SJCRH30 (cell line): ENCODE measurements around the gene SCN4A. TPM values are rescaled to one million over a fixed set of nuclear protein-coding genes. Genes with fewer than 3 reads are reported as not detected.
"Not testable (repeated sequence)": the region's sequence is repeated elsewhere in the genome, so short reads cannot be mapped to it uniquely, and the experiment has no call there.

Experiments
- DNase-seq, 2 experiments: peaks; one replicate each; pipeline ENCODE4 v3.0.0-alpha.2; 2015 to 2020
- H3K27ac ChIP-seq: fragments of 250-450 bp; sonication (Bioruptor Pico); 2 replicates; pipeline ENCODE4 v1.5.1; 2020; ENCODE audit warnings: mild to moderate bottlenecking, moderate library complexity
- H3K27me3 ChIP-seq: fragments of 250-450 bp; sonication (Bioruptor Pico); 2 replicates; pipeline ENCODE4 v1.5.1; 2020; ENCODE audit warnings: mild to moderate bottlenecking, moderate library complexity
- H3K36me3 ChIP-seq: fragments of 250-450 bp; sonication (Bioruptor Pico); 2 replicates; pipeline ENCODE4 v1.5.1; 2020; ENCODE audit warnings: mild to moderate bottlenecking, moderate library complexity
- H3K4me1 ChIP-seq: fragments of 250-450 bp; sonication (Bioruptor Pico); 2 replicates; pipeline ENCODE4 v1.5.1; 2020; ENCODE audit warnings: mild to moderate bottlenecking, moderate library complexity
- H3K4me3 ChIP-seq: fragments of 250-450 bp; sonication (Bioruptor Pico); 2 replicates; pipeline ENCODE4 v1.5.1; 2020; ENCODE audit warnings: mild to moderate bottlenecking, moderate library complexity
- H3K9me3 ChIP-seq: fragments of 250-450 bp; sonication (Bioruptor Pico); replicated peaks from 2 replicates; pipeline ENCODE4 v1.5.1; 2020; ENCODE audit warnings: mild to moderate bottlenecking, moderate library complexity
- total RNA-seq: library from RNA; depleted of rRNA; stranded (reverse); fragments of >200 nt; shearing (Covaris generic); gene quantifications from 2 replicates; pipeline ENCODE4 v1.2.3, GENCODE V29; 2014

SCN4A gene
- total RNA-seq, 1 experiment from 2014 or later, result 14.3 TPM

GRCh38 chr17:63983320-63983719 lies 10.6 kb upstream of the SCN4A start:
- peaks cover 49% of the 10 kb centered on the region for H3K4me1 ChIP-seq
- peaks cover 8% of the 10 kb centered on the region for H3K9me3 ChIP-seq
- H3K27me3 ChIP-seq, result no peaks in the 10 kb centered on the region
- H3K36me3 ChIP-seq, result peaks cover 9% of the 10 kb centered on the region; the same call in 1 of the 2 replicates
- no peak overlapping the region for H3K4me3 ChIP-seq
- no peak for DNase-seq
- peak overlapping the region; percentile 100 for H3K27ac ChIP-seq

- not testable (repeated sequence) for H3K4me3 ChIP-seq, H3K27ac ChIP-seq, H3K36me3 ChIP-seq, DNase-seq, H3K27me3 ChIP-seq, H3K9me3 ChIP-seq
- peaks cover 46% of the 10 kb centered on the region for H3K4me1 ChIP-seq
Observed at GRCh38 chr17:63982641-63983040, 9.9 kb upstream of the SCN4A start.

- Histone ChIP-seq H3K9me3 (peaks cover 8% of the 10 kb centered on the region), H3K4me1 (peaks cover 25% of the 10 kb centered on the region), H3K27ac (no peak overlapping the region)
Observed at GRCh38 chr17:63978272-63979200, 5.8 kb upstream of the SCN4A start.

GRCh38 chr17:63976702-63977101 lies 4.0 kb upstream of the SCN4A start:
- peaks cover under 1% of the 10 kb centered on the region; the same call in 1 of the 2 replicates for H3K9me3 ChIP-seq

More at GRCh38 chr17:63978272-63979200, 5.8 kb upstream of the SCN4A start:
- Histone ChIP-seq H3K4me3 (no peak overlapping the region), H3K27me3 (no peaks in the 10 kb centered on the region), H3K36me3 (peaks cover 9% of the 10 kb centered on the region; the same call in 1 of the 2 replicates)
- no peak for DNase-seq

GRCh38 chr17:63975541-63976092 lies 2.9 kb upstream of the SCN4A start:
- peaks cover 17% of the 10 kb centered on the region for H3K4me1 ChIP-seq

More at GRCh38 chr17:63976702-63977101, 4.0 kb upstream of the SCN4A start:
- Histone ChIP-seq H3K27ac (no peak overlapping the region), H3K36me3 (peaks cover 7% of the 10 kb centered on the region; the same call in 1 of the 2 replicates), H3K4me1 (peaks cover 20% of the 10 kb centered on the region), H3K27me3 (no peaks in the 10 kb centered on the region), H3K4me3 (no peak overlapping the region)
- DNase-seq, result no peak

GRCh38 chr17:63974594-63975192 lies 2.0 kb upstream of the SCN4A start:
- Histone ChIP-seq H3K4me1 (peaks cover 14% of the 10 kb centered on the region), H3K27me3 (no peaks in the 10 kb centered on the region), H3K4me3 (no peak overlapping the region), H3K9me3 (no peaks in the 10 kb centered on the region), H3K27ac (peak overlapping the region; percentile 51), H3K36me3 (peaks cover 11% of the 10 kb centered on the region; the same call in 1 of the 2 replicates)
- DNase-seq, result no peak

More at GRCh38 chr17:63975541-63976092, 2.9 kb upstream of the SCN4A start:
- H3K36me3 ChIP-seq, result peaks cover 6% of the 10 kb centered on the region; the same call in 1 of the 2 replicates
- H3K27me3 ChIP-seq, result no peaks in the 10 kb centered on the region
- no peak for DNase-seq
- no peak overlapping the region for H3K27ac ChIP-seq
- H3K9me3 ChIP-seq, result no peaks in the 10 kb centered on the region
- H3K4me3 ChIP-seq, result no peak overlapping the region

- peak; percentile 57 to 58 for DNase-seq
- Histone ChIP-seq H3K27ac (peak overlapping the region; percentile 51), H3K36me3 (peaks cover 11% of the 10 kb centered on the region; the same call in 1 of the 2 replicates), H3K4me3 (no peak overlapping the region), H3K9me3 (no peaks in the 10 kb centered on the region), H3K4me1 (peaks cover 14% of the 10 kb centered on the region), H3K27me3 (no peaks in the 10 kb centered on the region)
Observed at GRCh38 chr17:63973930-63974593, 1.3 kb upstream of the SCN4A start.

GRCh38 chr17:63973247-63973646 lies 529 bp upstream of the SCN4A start:
- no peak for DNase-seq
- no peaks in the 10 kb centered on the region for H3K9me3 ChIP-seq
- peaks cover 14% of the 10 kb centered on the region for H3K4me1 ChIP-seq
- H3K36me3 ChIP-seq, result peaks cover 13% of the 10 kb centered on the region; the same call in 1 of the 2 replicates
- H3K4me3 ChIP-seq, result no peak overlapping the region
- no peak overlapping the region for H3K27ac ChIP-seq
- no peaks in the 10 kb centered on the region for H3K27me3 ChIP-seq

- Histone ChIP-seq H3K4me3 (no peak overlapping the region), H3K9me3 (no peaks in the 10 kb centered on the region), H3K36me3 (peaks cover 16% of the 10 kb centered on the region; the same call in 1 of the 2 replicates), H3K4me1 (peaks cover 6% of the 10 kb centered on the region; the same call in 1 of the 2 replicates), H3K27me3 (no peaks in the 10 kb centered on the region), H3K27ac (no peak overlapping the region)
- DNase-seq, result no peak
Observed at GRCh38 chr17:63969278-63969677, 3.4 kb downstream of the SCN4A start.

- DNase-seq, result no peak
- Histone ChIP-seq H3K9me3 (no peaks in the 10 kb centered on the region), H3K4me1 (no peaks in the 10 kb centered on the region), H3K27me3 (no peaks in the 10 kb centered on the region), H3K27ac (no peak overlapping the region), H3K4me3 (no peak overlapping the region), H3K36me3 (peaks cover 16% of the 10 kb centered on the region; the same call in 1 of the 2 replicates)
Observed at GRCh38 chr17:63967953-63968352, 4.8 kb downstream of the SCN4A start.

- H3K4me1 ChIP-seq, result no peaks in the 10 kb centered on the region
- H3K27ac ChIP-seq, result no peak overlapping the region
- no peak for DNase-seq
- H3K27me3 ChIP-seq, result no peaks in the 10 kb centered on the region
- no peak overlapping the region for H3K4me3 ChIP-seq
- H3K9me3 ChIP-seq, result no peaks in the 10 kb centered on the region
- H3K36me3 ChIP-seq, result peaks cover 11% of the 10 kb centered on the region; the same call in 1 of the 2 replicates
Observed at GRCh38 chr17:63966646-63967264, 6.0 kb downstream of the SCN4A start.

- Histone ChIP-seq H3K27ac (no peak overlapping the region), H3K4me3 (no peak overlapping the region), H3K4me1 (no peaks in the 10 kb centered on the region), H3K9me3 (no peaks in the 10 kb centered on the region), H3K27me3 (no peaks in the 10 kb centered on the region), H3K36me3 (peaks cover 2% of the 10 kb centered on the region; the same call in 1 of the 2 replicates)
- DNase-seq, result no peak
Observed at GRCh38 chr17:63963123-63963522, 9.6 kb downstream of the SCN4A start.

- no peak overlapping the region for H3K27ac ChIP-seq
- no peaks in the 10 kb centered on the region for H3K4me1 ChIP-seq
- H3K27me3 ChIP-seq, result no peaks in the 10 kb centered on the region
- H3K4me3 ChIP-seq, result no peak overlapping the region
- H3K9me3 ChIP-seq, result no peaks in the 10 kb centered on the region
- H3K36me3 ChIP-seq, result no peaks in the 10 kb centered on the region; the same call in 1 of the 2 replicates
- DNase-seq, result no peak
Observed at GRCh38 chr17:63962298-63962744, 10.4 kb downstream of the SCN4A start.
